GM19025 (cell line): ENCODE results near the gene LMX1A.

Source experiments
- ATAC-seq: cut with Tn5 transposase; IDR thresholded peaks from one replicate; pipeline ENCODE4 v1.9.1; 2021; ENCODE audit warnings: mild to moderate bottlenecking, low read depth, moderate library complexity; ENCODE audit not compliant: unreplicated experiment

Gene LMX1A

DNA sequence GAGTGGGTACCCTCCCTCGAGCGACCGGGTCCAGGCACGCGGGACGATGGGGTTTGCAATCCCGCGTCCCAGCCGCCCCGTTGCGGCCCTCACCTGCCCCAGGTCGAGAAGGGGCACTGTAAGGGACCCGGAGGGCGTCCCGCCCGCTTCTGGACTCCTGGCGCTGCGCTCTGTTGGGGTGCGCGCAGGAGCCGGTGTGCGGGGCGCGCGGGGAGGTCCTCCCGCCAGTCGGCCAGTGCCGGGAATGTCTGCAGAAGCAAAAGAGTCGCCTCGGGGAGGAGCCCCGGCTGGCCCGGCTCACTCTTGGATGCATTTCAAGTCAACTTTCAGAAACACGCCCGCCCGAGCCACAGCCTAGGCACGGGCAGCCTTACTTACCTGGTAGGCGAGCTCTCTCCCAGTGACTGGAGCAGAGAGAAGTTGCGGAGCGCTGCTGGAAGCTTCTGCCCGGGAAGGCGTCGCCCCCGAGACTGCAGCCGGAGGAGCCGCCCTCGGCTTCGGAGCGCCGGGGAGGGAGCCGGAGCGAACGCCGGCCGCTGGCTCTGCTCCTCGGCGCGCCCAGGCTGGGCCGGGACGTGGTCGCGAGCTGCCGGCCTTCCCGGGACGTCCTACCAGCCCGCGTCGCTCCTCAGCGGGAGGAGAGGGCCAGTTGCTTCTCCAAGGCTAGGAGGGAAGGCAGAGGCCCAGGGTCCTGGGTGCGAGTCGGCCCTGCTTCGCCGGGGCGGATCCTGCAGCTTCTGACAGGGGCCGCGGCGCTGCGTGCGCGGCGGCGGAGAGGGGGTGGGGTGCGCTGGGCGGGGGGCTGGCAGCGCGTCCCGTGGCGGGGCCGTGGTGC is at the start of gene LMX1A:
TSS of gene LMX1A (minus strand) at position 739 of the 835 bp plus-strand sequence. CDS start 1,156 bp downstream, outside the sequence.
- no peak for ATAC-seq

DNA sequence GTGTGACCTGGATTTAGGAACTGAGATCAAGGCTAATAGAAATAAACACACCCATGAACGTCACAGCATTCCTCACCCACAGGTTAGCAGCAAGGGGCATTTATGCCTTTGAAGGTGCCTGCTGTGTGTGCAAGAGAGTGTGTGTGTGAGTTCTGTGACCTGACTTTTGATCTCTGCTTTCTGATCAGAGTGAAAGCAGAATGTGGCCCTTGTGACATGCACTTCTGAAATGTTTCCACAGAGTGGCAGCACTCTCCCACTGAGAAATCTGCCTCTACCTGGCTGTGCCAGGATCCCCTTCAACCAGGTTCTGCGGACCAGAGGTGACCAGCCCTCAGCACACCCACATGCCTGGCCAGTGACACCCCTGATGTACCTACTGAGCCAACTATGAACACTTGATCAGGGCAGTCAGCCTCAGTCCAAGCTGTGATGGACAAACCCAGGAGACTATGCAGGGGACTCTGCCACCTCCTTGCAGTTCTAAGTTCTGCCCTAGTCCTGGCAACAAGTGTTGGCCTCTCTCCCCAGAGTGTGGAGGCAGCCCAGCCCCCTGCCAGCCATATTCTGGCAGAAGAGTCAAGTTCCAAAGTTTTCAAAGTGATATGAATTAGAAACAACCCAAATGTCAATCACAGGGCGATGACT is 47.4 kb upstream of the LMX1A start:
- ATAC-seq, result peak; percentile 48

DNA sequence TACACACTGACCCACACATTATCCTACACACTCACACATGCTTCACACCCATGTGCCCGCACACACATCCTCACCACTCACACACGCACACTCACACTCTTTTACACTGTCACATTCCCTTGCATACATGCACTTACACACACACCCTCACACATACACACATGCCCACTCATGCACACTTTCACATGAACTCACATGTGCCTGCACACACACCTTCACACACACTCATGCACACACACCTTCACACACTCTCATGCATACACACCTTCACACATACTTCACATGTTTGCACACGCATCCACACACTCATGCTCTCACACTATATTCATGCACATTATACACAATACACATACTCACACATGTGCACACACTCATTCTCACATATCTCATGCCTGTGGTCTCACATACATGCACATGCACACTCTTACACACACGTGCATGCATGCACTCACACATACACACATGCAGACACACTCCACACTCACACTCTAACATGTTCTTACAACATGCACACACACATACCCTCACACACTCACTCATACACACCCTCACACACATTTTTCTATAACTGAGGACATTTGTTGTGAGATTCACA is 46.1 kb upstream of the LMX1A start:
- ATAC-seq, result no peak

DNA sequence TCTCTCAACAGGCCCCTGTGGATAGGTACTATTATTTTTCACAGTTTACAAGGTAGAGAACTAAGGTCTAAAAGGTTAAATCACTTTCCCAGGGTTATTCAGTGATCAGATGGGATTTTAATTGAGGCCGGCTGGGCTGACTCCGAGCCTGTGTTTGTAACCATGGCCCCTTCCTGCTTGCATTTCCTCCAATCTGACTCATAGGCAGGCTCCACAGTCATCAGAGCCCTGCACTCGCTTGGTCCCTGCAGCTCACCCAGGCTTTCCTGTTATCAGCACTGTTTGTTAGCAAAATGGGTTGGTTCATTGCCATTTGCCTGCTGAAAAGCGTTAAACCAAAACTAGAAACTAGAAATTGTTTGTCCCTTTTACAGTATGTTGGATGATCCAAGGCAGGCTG is 41.4 kb upstream of the LMX1A start:
- ATAC-seq, result no peak

DNA sequence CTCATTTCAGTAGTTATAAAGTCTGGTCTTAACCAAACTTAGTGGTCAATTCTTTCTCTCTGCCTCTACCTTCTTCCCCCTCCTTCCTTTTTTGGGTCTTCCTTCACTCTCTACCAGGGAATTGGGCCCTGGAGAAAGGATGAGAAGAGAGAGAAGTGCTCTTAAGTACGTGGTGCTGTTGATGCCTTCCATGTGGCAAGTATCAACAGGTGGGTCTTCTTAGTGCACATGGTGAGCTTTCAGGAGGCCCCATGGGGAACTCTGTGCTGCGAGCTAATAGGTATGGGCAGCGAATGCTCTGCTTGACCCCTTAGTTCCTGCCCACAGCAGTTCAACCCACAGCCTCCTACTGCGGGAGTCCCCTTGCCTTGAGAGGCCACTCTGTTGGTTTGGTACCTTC is 39.4 kb upstream of the LMX1A start:
- no peak for ATAC-seq

DNA sequence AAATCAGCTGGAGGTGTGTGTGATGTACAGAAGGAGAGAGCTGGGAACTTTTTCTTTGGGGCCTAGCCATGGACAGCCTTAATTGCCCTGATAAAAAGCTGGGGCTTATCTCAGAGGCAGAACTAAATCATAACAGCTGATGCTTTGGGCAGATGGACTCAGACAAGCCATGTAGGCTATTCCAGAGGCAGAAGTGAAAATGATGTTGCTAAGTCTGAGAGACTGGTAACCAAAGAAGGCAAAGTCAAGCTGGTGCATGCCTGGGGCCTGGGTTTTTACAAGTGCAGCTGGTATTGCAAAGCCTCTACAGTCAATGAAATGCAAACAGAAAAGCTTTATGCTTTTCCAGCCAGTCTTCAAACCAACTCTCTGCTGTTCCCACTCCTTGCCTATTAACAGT is 39.0 kb upstream of the LMX1A start:
- ATAC-seq, result no peak

DNA sequence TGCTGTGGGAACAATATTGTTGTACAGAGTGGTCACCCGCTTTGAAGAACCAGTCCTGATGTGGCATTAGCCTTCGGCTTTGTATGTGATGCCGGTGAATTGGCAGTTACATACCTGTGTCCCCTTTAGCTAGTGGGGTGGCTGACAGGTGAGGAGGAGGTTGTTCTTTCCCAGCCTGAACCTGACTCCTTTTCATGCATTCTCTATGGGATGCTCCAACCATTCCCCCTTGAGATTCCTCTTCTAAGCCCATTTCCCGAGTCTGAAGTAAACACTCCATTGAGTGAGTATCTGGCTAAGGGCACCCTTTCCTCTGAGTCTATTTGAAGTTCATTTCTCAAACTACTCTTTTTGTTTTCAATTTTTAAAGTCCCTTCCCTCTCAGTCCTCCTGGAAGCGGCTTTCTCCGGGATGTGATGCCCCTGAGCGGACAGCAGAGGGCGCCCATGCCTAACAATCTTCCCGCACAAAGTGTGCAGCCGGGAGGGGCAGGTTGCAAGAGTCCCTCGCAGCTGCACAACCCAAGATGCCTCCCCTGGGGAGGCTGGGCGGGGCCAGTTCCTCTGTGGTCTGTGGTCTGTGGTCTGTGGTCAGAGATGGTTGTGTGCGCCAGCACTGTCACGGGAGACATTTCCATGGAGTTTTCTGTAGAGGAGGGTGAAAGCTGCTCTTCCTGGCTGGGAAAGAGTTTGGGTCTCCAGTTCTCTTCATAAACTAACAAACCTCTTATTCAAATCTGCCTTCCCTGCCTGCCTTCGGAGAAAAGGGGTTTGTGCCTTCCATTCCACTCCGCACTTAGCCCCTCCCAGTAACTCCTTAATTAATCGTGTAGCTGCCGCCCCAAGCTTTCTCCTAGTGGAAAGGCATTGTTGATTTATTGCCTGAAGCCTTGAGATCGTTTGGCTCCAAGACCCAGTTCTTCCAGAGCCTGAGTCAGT is 36.4 kb upstream of the LMX1A start:
- peak; percentile 98 for ATAC-seq

DNA sequence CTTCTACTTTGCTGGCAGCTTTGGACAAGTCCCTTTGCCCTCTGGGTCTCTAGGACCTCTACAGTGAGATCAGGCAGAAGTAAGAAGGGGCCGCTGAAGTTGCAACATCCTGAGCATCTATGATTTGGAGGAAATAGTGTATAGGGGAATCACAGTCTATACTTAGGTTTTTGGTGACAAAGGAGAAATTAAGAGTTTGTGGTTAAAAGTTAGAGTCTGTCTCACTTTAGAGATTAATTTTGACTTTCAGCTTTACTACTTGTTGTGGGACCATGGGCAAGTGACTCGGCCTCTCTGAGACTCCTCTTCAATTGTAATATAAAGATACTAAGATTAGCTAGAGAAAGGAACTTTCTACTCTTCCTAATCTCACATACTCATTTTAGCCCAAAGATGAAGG is 33.1 kb upstream of the LMX1A start:
- ATAC-seq, result no peak

DNA sequence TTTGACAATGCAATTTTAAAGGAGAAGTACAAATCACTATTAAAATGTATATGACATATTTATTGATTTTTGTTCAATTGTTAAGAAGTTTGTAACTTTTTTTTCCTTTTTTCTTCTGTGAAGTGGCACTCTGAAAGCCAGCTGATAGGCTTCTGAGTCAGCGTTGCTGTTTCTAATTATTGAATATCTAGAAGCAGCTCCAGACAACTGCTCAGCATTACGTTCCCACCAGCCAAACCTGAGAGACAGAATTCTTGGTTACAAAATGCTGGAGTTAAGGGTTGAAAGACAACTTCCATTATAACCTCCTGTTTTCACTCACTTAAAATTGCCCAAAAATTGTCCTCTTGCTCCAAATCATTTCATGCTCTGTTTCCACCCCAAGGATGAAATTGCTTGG is 31.4 kb upstream of the LMX1A start:
- ATAC-seq, result no peak

DNA sequence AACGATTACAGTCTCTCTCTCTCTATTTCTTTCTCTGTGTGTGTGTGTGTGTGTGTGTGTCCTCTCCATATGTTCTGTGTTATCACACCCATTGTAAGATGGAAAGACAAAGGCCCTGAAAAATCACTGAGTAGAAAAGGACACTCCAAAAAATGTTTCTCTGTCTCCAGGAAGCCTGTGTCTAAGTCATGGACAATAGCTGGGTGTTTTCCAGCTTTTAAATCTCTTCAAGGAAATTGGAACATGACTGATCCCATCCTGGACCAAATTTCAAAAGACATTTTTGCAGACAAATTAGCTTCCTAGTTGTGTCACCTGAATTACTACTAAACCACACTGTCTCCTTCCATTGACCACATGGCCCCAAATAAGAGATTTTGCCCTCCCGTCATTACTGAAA is 31.0 kb upstream of the LMX1A start:
- no peak for ATAC-seq

DNA sequence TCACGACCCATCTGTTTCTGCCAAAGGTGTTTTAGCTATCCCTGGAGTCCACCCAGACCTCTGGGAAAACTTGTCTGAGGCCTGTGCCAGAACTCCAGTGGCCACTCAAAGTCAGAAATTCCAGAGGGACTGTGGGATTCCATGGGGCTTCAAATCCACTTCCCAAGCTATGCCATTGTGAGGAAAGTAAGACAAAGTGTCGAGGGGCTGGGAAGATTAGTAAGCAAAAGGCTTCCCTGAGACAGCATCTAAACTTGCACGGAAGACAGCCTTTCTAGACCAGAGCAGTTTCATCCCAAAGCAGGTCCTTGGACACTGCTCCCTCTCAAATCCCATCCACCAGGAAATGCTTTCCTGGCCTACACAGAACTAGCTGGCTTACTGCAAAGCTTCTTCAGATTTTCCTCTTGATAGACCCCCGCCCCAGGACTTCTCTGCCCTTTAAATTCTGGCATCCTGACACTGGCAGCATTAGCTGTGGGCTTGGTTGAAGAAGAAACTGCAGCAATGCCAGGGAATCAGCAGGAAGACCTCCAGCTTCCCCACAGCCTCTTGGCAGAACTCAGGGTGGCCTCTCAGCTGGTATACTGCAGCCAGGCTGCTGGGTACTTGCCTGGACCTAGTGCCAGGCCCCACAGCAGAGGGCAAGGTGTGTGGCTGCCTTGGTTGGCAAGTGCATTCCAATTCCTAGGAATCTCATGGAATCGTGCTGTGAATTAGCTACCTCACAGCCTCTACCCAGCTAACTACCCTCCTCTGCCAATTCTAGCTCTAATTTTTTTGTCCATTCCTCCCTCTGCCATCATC is 27.3 kb upstream of the LMX1A start:
- no peak for ATAC-seq

DNA sequence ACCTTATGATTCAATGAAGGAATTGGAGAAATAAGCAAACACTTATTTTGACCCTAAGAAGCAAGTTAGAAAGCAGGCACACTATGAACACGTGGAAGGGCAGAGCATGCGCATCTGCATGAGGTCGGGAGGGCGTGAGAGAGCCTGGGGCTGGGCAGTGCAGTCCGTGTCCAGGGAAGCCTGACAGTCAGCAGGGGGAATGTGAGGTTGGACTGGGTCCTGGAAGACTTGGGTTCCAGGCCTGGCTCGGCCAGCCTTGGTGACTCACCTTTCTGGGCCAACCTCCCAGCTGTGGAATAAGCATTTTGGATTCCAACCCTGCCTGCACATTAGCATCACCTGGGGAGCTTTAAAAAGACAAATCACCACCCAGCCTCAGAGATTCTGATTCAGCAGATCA is 26.6 kb upstream of the LMX1A start:
- ATAC-seq, result no peak

DNA sequence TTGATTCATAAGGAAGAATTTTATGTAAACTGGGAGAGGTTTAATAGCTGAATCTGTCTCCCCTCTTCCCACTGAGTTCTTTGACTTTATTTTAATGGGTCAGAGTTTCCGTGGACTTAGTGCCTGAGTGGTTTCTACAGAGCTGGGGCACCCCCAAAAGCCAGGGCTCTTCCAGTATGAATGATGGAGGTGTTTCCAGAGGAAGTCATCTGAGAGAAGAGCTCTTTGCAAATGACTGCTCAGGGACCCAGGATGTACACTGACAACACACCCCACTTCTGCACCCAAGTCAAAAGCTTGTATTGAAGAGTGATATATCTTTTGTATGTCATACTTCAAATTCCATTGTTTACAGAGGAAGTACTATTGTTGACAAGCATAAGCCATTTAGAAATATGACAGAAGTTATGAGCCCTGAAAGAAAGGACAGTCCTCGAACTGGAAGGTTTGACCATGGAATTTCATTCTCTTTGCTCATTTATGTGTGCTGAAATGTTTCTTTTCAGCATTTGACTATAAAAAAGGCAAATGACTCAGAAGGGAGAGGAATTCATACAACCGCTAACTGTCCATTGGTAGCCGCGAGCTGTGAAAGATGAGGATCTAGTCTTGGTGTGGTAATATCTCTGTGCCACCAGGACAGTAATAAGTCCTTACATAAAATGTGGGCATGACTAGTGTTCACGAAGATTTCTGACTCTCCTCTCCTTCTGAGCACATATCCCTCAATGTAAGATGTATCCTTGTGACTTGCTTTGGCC is 25.4 kb upstream of the LMX1A start:
- ATAC-seq, result no peak

DNA sequence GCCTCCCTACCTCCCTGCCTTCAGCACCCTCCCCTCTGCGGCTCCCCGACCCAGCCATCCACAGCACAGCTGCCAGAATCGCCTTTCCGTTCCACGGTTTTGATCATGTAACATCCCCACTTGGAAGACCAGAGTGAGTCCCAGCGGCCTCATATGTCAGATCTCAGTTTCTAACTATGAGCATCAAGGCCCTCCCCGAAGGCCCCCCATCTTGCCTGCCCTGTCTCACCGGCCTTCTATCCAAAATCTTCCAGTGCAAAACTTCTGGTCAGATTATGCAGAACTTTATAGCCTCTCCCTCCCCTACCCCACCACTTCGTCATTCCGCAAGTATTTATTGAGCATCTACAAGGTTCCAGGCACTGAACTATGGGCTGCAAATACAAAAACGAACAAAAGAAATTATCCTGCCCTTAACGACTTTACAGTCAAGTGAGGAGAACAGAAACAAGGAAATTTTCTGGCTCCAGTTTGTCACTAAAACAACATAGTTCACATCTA is 20.3 kb upstream of the LMX1A start:
- ATAC-seq, result no peak

DNA sequence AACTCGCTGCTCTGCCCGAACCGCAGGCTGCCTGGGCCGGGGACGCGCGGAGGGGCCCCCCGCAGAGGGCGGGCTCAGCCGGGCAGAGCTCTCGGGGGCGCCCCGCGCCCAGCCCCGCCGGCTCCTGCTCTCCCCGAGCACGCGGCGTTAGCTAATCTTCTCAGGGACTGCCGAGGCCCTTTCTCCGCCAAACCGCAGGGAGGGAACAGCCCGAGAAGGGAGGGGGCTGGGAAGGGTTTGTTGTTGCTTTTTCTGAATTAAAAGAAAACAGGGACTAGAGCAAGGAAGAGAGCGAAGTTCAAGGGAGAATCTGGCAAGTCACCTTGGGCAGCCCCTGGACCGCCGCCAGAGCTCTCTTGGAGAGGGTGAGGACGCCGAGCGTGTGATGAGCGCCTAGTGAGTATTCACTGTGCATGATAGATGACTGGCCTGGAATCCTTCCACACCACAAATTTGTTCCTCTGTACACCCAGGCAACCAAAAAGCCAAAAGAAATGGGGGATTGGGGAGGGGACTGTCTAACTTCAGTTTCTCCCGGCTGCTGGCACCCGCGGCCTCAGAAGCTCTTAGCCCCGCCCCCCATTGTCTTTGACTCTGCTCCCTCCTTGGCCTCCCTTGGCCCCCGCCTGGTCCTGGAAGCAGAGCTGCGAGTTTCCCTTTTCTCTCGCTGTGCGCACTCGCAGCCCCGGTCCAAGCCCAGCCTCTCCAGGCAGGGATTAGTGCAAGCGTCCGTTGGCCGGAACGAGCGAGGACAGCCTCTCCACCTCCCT is 19.7 kb upstream of the LMX1A start:
- ATAC-seq, result no peak

DNA sequence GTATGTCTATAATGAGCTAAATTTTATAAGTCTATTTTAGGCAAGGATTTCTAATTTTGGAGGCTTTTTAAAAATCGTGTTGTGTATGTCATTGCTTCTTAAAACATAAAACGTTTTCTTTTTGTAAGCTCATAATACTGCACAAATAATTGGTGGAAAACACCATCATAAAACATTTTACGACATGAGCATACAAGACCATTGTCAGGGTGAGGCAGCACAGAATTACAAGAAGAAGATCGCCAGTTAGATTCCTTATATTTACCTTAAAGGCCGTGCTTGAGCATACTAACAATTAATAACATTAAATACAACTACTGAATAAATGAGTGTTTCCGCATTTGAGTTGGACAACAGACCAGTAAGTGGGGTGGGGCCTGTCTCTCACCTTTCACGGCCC is 19.1 kb upstream of the LMX1A start:
- ATAC-seq, result no peak

DNA sequence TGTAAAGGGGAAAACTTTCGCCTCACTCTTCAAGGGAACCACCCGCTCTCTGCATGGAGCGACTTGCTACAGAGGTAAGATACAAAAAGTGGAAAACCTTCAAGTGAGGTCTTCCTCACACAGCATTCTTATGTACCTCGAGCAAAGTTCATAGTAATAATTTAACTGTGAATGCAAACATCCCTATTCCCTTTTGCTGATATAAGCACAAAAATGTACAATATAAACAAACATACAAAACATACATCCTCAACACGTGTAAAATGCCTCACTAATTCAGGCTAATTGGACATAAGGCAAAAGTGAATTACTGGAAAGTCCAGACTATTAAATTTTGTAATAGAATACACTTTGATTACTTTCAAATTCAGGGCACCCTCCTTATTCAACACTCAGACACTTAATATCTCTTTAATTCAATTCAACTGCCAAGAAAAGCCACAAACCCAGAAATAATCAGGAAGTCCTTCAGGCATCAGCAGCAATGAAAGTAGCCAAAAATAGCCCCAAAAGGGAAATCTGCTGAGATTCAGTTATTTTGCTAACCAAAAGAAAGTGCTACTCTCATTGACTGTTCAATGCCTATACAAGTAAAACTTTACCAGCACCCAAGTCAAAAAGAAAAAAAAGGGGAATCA is 15.2 kb upstream of the LMX1A start:
- no peak for ATAC-seq
